ENCODE data around the gene LITAF. TPM values are rescaled to one million over a fixed set of nuclear protein-coding genes. Genes with fewer than 3 reads are reported as not detected.

Gene LITAF
- total RNA-seq: 100 to 1,000 TPM; 584 to 772 (median 726) TPM
- total RNA-seq (2013): 200 TPM

DNA sequence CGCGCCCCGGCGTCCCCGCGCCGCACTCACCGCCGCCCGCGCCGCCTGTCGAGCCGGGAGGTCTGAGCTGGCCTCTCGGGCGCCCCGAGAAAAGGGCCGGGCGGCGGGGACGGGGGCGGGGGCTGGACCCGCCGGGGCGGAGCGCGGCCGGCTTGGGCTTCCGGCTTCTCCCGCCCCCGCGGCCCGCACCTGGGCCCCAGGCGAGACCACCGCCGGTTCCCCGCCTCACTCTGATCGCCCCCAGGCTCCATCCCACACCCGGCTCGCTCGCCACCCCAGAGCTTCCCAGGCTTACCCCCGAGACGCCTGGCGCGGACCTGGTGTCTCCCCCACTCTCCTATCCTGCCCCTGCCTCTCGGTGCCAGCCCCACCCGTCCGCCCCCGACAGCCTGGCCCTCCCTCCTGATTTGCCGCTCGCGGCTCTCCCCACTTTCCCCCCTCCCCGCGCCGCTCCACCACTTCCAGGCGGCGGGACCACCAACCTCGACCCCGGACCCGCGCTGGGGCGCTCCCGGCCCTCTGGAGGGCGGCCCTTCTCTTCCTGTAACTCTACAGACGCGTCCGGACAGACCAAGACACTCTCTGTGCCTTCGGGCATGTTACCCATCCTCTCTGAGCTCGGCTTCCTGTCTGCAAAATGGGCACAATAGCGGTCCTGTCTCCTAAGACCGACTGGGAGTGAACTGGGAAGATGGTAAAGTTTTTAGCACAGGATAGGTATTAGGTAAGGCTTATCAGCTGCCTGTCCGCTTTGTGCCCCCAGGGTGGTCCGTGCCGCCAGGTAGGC lies at the start of gene LITAF:
Gene LITAF (minus strand): TSS at position 64 of the 787 bp plus-strand sequence. CDS start 30,189 bp downstream, outside the sequence.
- Mint-ChIP-seq H3K4me1 (peaks cover 43 to 49% of the 10 kb centered on the region in 2 donors), H3K36me3 (no peaks in the 10 kb centered on the region), H3K27me3 (ENCODE audit: low read depth in 2 of 2) (no peaks in the 10 kb centered on the region), H3K9me3 (no peaks in the 10 kb centered on the region), H3K27ac (peak within 1 kb of the TSS; percentile 94 to 96), H3K4me3 (peak within 1 kb of the TSS; percentile 97)
- H3K27me3 ChIP-seq (ENCODE audit: control insufficient read depth, insufficient read depth, low read length): no peaks in the 10 kb centered on the region
- H3K4me1 ChIP-seq (ENCODE audit: control insufficient read depth, insufficient read depth, low read length): peaks cover 46% of the 10 kb centered on the region
- peak; percentile 62 to 70 for DNase-seq
- peaks cover 5% of the 10 kb centered on the region for H3K36me3 ChIP-seq (ENCODE audit: control insufficient read depth, insufficient read depth, low read length)
- intact Hi-C loops (cut with micrococcal nuclease): no loop called here
- H3K9me3 ChIP-seq (ENCODE audit: control insufficient read depth, insufficient read depth, low read length): no peaks in the 10 kb centered on the region
- WGBS (ENCODE audit: insufficient coverage): 4% methylated on average over 74 of the region's 74 CpGs
- H3K27ac ChIP-seq (ENCODE audit: low read length): peak within 1 kb of the TSS; percentile 92
- peak within 1 kb of the TSS; percentile 62 for H3K4me3 ChIP-seq (ENCODE audit: low read length)
- peak; percentile 66 to 84 (median 77) for ATAC-seq
- TF ChIP-seq, protein P1, sequence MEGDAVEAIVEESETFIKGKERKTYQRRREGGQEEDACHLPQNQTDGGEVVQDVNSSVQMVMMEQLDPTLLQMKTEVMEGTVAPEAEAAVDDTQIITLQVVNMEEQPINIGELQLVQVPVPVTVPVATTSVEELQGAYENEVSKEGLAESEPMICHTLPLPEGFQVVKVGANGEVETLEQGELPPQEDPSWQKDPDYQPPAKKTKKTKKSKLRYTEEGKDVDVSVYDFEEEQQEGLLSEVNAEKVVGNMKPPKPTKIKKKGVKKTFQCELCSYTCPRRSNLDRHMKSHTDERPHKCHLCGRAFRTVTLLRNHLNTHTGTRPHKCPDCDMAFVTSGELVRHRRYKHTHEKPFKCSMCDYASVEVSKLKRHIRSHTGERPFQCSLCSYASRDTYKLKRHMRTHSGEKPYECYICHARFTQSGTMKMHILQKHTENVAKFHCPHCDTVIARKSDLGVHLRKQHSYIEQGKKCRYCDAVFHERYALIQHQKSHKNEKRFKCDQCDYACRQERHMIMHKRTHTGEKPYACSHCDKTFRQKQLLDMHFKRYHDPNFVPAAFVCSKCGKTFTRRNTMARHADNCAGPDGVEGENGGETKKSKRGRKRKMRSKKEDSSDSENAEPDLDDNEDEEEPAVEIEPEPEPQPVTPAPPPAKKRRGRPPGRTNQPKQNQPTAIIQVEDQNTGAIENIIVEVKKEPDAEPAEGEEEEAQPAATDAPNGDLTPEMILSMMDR (IDR thresholded peaks at IDR 0.05): no peak

DNA sequence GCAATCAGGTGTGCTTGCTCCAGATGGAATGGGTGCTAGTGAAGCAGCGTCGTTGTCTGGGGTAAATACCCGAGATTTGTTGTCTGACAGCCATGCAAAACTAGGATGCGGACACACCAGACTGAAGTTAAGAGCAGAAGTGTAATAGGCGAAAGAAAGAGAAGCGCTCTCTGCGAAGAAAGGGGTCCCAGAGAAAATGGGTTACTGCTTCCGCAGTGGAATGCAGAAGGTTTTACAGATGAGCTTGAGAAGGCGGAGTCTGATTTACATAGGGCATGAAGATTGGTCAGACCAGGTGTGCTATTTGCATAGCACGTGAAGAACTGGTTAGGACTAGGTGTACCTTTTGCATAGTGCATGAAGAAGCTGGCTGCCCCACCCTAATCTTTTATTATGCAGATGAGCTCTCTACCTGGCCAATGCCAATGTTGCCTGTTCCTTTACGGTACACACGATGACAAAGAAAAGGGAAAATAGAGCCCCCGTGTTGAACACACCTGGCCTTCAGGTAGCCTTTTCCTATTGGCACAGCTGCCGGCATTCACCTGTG lies 49.5 kb upstream of the LITAF start:
- no peak overlapping the region for H3K4me3 ChIP-seq (ENCODE audit: low read length)
- H3K4me1 ChIP-seq (ENCODE audit: control insufficient read depth, insufficient read depth, low read length): peaks cover 18% of the 10 kb centered on the region
- WGBS (ENCODE audit: insufficient coverage): 58% methylated on average over 14 of the region's 14 CpGs
- peak in 1 of 2 donors; percentile 45 for DNase-seq
- H3K27ac ChIP-seq (ENCODE audit: low read length): no peak overlapping the region
- H3K9me3 ChIP-seq (ENCODE audit: control insufficient read depth, insufficient read depth, low read length): no peaks in the 10 kb centered on the region
- H3K36me3 ChIP-seq (ENCODE audit: control insufficient read depth, insufficient read depth, low read length): no peaks in the 10 kb centered on the region
- intact Hi-C loops (cut with micrococcal nuclease): no loop called here
- Mint-ChIP-seq H3K4me3 (peak overlapping the region; percentile 39), H3K36me3 (no peaks in the 10 kb centered on the region), H3K9me3 (no peaks in the 10 kb centered on the region), H3K27ac (no peak overlapping the region), H3K27me3 (ENCODE audit: low read depth in 2 of 2) (peaks cover 0 to 7% of the 10 kb centered on the region in 2 donors), H3K4me1 (peaks cover 26 to 33% of the 10 kb centered on the region in 2 donors)
- peak in 1 of 3 donors; percentile 23 for ATAC-seq
- TF ChIP-seq, protein P1 (IDR thresholded peaks at IDR 0.05): no peak
- H3K27me3 ChIP-seq (ENCODE audit: control insufficient read depth, insufficient read depth, low read length): no peaks in the 10 kb centered on the region

DNA sequence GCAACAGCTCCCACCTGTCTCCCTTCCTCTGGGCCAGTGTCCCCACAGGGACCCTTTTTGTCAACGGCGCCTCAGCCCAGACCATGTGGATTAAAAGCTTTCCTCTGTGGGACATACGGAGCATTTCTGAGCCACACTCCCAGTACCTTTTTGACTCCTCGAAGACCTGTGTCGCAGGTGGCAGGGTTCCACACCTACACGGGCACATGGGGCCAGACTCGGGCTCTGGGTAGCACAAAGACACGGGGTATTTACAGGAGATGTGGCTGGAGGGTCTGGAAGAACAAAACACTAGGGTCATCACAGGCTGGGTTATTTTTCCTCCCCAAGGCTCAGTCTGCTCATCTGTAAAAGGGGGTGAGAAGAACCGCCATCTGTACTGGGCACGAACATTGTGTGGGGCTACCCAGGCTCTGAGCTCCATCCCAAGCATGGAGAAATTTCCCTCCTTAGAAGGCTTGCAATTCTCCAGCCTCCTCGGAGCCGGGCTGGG lies 49.0 kb upstream of the LITAF start:
- no peak for ATAC-seq
- Mint-ChIP-seq H3K4me1 (peaks cover 20 to 27% of the 10 kb centered on the region in 2 donors), H3K27ac (no peak overlapping the region), H3K9me3 (no peaks in the 10 kb centered on the region), H3K27me3 (ENCODE audit: low read depth in 2 of 2) (peaks cover 0 to 7% of the 10 kb centered on the region in 2 donors), H3K4me3 (no peak overlapping the region), H3K36me3 (no peaks in the 10 kb centered on the region)
- 89% methylated on average over 12 of the region's 12 CpGs for WGBS (ENCODE audit: insufficient coverage)
- intact Hi-C loops (cut with micrococcal nuclease): no loop called here
- TF ChIP-seq, protein P1 (IDR thresholded peaks at IDR 0.05): no peak
- H3K36me3 ChIP-seq (ENCODE audit: control insufficient read depth, insufficient read depth, low read length): no peaks in the 10 kb centered on the region
- DNase-seq: no peak
- no peaks in the 10 kb centered on the region for H3K27me3 ChIP-seq (ENCODE audit: control insufficient read depth, insufficient read depth, low read length)
- peaks cover 12% of the 10 kb centered on the region for H3K4me1 ChIP-seq (ENCODE audit: control insufficient read depth, insufficient read depth, low read length)
- no peaks in the 10 kb centered on the region for H3K9me3 ChIP-seq (ENCODE audit: control insufficient read depth, insufficient read depth, low read length)
- no peak overlapping the region for H3K4me3 ChIP-seq (ENCODE audit: low read length)
- no peak overlapping the region for H3K27ac ChIP-seq (ENCODE audit: low read length)

Measured in natural killer cell (primary cell).